ENCODE results near the gene INIP.

DNA sequence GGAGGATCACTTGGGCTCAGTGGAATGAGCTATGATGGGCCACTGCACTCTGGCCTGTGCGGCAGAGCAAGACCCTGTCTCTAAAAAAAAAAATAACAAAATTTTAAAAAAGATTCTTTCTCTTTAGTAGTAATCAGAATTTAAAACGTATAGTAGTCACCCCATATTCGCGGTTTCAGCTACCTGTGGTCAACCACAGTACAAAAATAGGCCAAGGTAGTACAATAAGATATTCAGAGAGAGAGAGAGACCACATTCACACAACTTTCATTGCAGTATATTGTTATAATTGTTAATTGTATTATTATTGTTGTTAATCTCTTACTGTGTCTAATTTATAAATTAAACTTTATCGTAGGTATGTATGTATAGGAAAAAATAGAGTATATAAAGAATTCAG, 18.7 kb downstream of the INIP start:
- no peak for TF ChIP-seq CTCF (IDR thresholded peaks at IDR 0.05; ENCODE audit: borderline replicate concordance, extremely low read depth, low read length, poor library complexity, severe bottlenecking)
- no peak for TF ChIP-seq EZH2 (IDR thresholded peaks at IDR 0.05; ENCODE audit: borderline replicate concordance, low read depth, low read length, severe bottlenecking)

Measured in DND-41 (cell line).